ENCODE data around the gene FOXK2.

The FOXK2 gene

GRCh38 chr17:82653651-82654528 is 134.4 kb downstream of the FOXK2 start:
- H3K4me1 Mint-ChIP-seq (ENCODE audit: low read depth), result peaks cover 2% of the 10 kb centered on the region
- no peaks in the 10 kb centered on the region for H3K9me3 Mint-ChIP-seq (ENCODE audit: low read depth)
- H3K36me3 Mint-ChIP-seq, result peaks cover 3% of the 10 kb centered on the region
- H3K27me3 Mint-ChIP-seq, result no peaks in the 10 kb centered on the region
- no peak overlapping the region for H3K27ac Mint-ChIP-seq
- H3K4me3 Mint-ChIP-seq, result no peak overlapping the region

Measured in activated naive CD8-positive, alpha-beta T cell (primary cell).